Fibroblast of lung (primary cell): ENCODE data around the gene NOP56.
"Not testable (repeated sequence)": the region's sequence is repeated elsewhere in the genome, so short reads cannot be mapped to it uniquely, and the experiment has no call there.

Experiments
- EZH2 ChIP-seq: IDR thresholded peaks from 2 replicates; pipeline ENCODE4 v1.5.1; 2012; ENCODE audit warnings: low read length, control low read depth, mild to moderate bottlenecking; ENCODE audit errors: missing control alignments
- TF ChIP-seq, protein P1 (sequence below), 2 donors: IDR thresholded peaks in 1 of 2; conservative IDR thresholded peaks in 1 of 2; 1 replicate in 1 of 2; 2 replicates in 1 of 2; pipeline ENCODE4 v1.5.1; 2011 to 2012; ENCODE audit warnings: low read length in 2 of 2, control low read depth in 1 of 2, inconsistent platforms in 1 of 2, low read depth in 1 of 2, mild to moderate bottlenecking in 1 of 2

GRCh38 chr20:2682040-2682439, 29.6 kb downstream of the NOP56 start:
- TF ChIP-seq, protein P1, sequence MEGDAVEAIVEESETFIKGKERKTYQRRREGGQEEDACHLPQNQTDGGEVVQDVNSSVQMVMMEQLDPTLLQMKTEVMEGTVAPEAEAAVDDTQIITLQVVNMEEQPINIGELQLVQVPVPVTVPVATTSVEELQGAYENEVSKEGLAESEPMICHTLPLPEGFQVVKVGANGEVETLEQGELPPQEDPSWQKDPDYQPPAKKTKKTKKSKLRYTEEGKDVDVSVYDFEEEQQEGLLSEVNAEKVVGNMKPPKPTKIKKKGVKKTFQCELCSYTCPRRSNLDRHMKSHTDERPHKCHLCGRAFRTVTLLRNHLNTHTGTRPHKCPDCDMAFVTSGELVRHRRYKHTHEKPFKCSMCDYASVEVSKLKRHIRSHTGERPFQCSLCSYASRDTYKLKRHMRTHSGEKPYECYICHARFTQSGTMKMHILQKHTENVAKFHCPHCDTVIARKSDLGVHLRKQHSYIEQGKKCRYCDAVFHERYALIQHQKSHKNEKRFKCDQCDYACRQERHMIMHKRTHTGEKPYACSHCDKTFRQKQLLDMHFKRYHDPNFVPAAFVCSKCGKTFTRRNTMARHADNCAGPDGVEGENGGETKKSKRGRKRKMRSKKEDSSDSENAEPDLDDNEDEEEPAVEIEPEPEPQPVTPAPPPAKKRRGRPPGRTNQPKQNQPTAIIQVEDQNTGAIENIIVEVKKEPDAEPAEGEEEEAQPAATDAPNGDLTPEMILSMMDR (conservative IDR thresholded peaks at IDR 0.05 in 1 of 2, IDR thresholded peaks at IDR 0.05 in 1 of 2; ENCODE audit: low read depth in 1 of 2, low read length in 2 of 2), result not testable (repeated sequence)
- not testable (repeated sequence) for TF ChIP-seq EZH2
